ENCODE results near the gene AKAP6. TPM values are rescaled to one million over a fixed set of nuclear protein-coding genes. Genes with fewer than 3 reads are reported as not detected.

Gene AKAP6
- total and polyA plus RNA-seq, 4 donors: 0.42 to 3.2 (median 1.7) TPM

DNA sequence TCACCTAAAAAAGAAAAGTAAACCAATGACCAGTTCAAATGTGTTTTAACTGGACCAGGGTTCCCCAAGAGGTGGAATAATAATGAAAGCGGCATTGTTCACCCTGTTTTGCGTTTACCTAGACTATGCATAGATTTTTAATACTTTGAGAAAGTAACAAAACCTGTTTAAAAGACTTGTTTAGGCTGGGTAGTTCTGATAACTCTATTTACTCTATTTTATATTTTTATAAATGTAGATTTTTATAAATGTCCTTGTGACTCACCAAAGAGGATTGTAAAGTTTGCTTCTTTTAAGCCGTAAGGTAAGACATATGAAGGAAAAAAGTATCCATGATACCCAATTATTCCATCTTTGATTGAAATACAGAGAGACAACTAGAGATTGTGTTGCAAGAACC is 321.6 kb downstream of the AKAP6 start:
- no peak for DNase-seq (ENCODE audit: low spot score)
- Histone ChIP-seq H3K27me3 (ENCODE audit: control insufficient read depth in 4 of 4, insufficient read depth in 4 of 4, low read length in 3 of 4) (no peaks in the 10 kb centered on the region), H3K9me3 (ENCODE audit: control insufficient read depth in 4 of 4, low read length in 3 of 4) (no peaks in the 10 kb centered on the region), H3K27ac (ENCODE audit: low read depth in 1 of 2, low read length in 2 of 2) (no peak overlapping the region), H3K9ac (ENCODE audit: low read depth in 1 of 2, low read length in 2 of 2) (no peak overlapping the region), H3K36me3 (ENCODE audit: control insufficient read depth in 4 of 4, insufficient read depth in 3 of 4, low read depth in 1 of 4, low read length in 3 of 4) (no peaks in the 10 kb centered on the region), H3K4me1 (ENCODE audit: control insufficient read depth in 4 of 4, insufficient read depth in 4 of 4, low read length in 3 of 4) (peaks cover 0 to 5% (median 0%) of the 10 kb centered on the region in 4 donors), H3K4me3 (ENCODE audit: low read depth in 1 of 3, low read length in 3 of 3) (no peak overlapping the region)
- TF ChIP-seq, protein P1, sequence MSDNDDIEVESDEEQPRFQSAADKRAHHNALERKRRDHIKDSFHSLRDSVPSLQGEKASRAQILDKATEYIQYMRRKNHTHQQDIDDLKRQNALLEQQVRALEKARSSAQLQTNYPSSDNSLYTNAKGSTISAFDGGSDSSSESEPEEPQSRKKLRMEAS (IDR thresholded peaks at IDR 0.05): no peak
- TF ChIP-seq, protein P2, sequence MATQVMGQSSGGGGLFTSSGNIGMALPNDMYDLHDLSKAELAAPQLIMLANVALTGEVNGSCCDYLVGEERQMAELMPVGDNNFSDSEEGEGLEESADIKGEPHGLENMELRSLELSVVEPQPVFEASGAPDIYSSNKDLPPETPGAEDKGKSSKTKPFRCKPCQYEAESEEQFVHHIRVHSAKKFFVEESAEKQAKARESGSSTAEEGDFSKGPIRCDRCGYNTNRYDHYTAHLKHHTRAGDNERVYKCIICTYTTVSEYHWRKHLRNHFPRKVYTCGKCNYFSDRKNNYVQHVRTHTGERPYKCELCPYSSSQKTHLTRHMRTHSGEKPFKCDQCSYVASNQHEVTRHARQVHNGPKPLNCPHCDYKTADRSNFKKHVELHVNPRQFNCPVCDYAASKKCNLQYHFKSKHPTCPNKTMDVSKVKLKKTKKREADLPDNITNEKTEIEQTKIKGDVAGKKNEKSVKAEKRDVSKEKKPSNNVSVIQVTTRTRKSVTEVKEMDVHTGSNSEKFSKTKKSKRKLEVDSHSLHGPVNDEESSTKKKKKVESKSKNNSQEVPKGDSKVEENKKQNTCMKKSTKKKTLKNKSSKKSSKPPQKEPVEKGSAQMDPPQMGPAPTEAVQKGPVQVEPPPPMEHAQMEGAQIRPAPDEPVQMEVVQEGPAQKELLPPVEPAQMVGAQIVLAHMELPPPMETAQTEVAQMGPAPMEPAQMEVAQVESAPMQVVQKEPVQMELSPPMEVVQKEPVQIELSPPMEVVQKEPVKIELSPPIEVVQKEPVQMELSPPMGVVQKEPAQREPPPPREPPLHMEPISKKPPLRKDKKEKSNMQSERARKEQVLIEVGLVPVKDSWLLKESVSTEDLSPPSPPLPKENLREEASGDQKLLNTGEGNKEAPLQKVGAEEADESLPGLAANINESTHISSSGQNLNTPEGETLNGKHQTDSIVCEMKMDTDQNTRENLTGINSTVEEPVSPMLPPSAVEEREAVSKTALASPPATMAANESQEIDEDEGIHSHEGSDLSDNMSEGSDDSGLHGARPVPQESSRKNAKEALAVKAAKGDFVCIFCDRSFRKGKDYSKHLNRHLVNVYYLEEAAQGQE (IDR thresholded peaks at IDR 0.05): no peak
- TF ChIP-seq GABPA (IDR thresholded peaks at IDR 0.05 in 1 of 2, conservative IDR thresholded peaks at IDR 0.05 in 1 of 2) (no peak), FOXA2 (IDR thresholded peaks at IDR 0.05) (no peak)
- TF ChIP-seq, protein P3, sequence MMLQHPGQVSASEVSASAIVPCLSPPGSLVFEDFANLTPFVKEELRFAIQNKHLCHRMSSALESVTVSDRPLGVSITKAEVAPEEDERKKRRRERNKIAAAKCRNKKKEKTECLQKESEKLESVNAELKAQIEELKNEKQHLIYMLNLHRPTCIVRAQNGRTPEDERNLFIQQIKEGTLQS (IDR thresholded peaks at IDR 0.05): no peak
- TF ChIP-seq, protein P4, sequence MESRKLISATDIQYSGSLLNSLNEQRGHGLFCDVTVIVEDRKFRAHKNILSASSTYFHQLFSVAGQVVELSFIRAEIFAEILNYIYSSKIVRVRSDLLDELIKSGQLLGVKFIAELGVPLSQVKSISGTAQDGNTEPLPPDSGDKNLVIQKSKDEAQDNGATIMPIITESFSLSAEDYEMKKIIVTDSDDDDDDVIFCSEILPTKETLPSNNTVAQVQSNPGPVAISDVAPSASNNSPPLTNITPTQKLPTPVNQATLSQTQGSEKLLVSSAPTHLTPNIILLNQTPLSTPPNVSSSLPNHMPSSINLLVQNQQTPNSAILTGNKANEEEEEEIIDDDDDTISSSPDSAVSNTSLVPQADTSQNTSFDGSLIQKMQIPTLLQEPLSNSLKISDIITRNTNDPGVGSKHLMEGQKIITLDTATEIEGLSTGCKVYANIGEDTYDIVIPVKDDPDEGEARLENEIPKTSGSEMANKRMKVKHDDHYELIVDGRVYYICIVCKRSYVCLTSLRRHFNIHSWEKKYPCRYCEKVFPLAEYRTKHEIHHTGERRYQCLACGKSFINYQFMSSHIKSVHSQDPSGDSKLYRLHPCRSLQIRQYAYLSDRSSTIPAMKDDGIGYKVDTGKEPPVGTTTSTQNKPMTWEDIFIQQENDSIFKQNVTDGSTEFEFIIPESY (IDR thresholded peaks at IDR 0.05): no peak
- WGBS: 98% methylated on average over 3 of the region's 3 CpGs

DNA sequence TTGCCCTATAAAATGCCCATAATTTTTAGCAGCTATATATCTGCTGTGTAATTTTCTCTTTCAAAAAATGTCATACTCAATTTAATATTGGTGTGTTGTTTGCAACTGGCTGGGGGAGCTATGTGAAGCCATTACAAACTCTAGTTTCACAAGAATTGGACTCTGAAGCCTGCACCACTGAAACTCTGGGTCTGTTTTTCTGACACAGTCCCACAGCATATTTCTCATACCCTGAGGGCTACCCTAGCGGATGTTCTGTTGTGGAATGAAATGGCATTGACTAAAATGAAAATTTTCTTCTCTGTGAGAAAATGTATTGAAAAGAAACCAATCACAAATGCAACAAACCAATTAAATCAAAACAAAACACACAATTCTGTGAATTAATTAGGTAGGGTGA is 325.0 kb downstream of the AKAP6 start:
- H3K27me3 ChIP-seq (ENCODE audit: control insufficient read depth in 4 of 4, insufficient read depth in 4 of 4, low read length in 3 of 4): no peaks in the 10 kb centered on the region
- WGBS: 91% methylated on average over 1 of the region's 1 CpG

More for the DNA sequence above, 325.0 kb downstream of the AKAP6 start:
- no peak overlapping the region for H3K4me3 ChIP-seq (ENCODE audit: low read depth in 1 of 3, low read length in 3 of 3)
- H3K4me1 ChIP-seq (ENCODE audit: control insufficient read depth in 4 of 4, insufficient read depth in 4 of 4, low read length in 3 of 4): no peaks in the 10 kb centered on the region
- no peak for DNase-seq (ENCODE audit: low spot score)
- H3K9me3 ChIP-seq (ENCODE audit: control insufficient read depth in 4 of 4, low read length in 3 of 4): no peaks in the 10 kb centered on the region
- TF ChIP-seq SP1 (IDR thresholded peaks at IDR 0.05): no peak
- TF ChIP-seq, protein P1 (IDR thresholded peaks at IDR 0.05): no peak
- TF ChIP-seq FOXA1 (IDR thresholded peaks at IDR 0.05): no peak
- no peak for TF ChIP-seq NR2F2 (IDR thresholded peaks at IDR 0.05)
- TF ChIP-seq FOXA2 (IDR thresholded peaks at IDR 0.05): no peak
- no peak for TF ChIP-seq JUND (IDR thresholded peaks at IDR 0.05)
- TF ChIP-seq, protein P2 (IDR thresholded peaks at IDR 0.05): no peak
- TF ChIP-seq RAD21 (IDR thresholded peaks at IDR 0.05): no peak
- no peak for TF ChIP-seq GABPA (IDR thresholded peaks at IDR 0.05 in 1 of 2, conservative IDR thresholded peaks at IDR 0.05 in 1 of 2)
- no peak for TF ChIP-seq RXRA (IDR thresholded peaks at IDR 0.05)
- TF ChIP-seq EGR1 (IDR thresholded peaks at IDR 0.05; ENCODE audit: low read depth in 2 of 2): no peak
- TF ChIP-seq, protein P3 (IDR thresholded peaks at IDR 0.05): no peak
- H3K9ac ChIP-seq (ENCODE audit: low read depth in 1 of 2, low read length in 2 of 2): no peak overlapping the region
- no peaks in the 10 kb centered on the region for H3K36me3 ChIP-seq (ENCODE audit: control insufficient read depth in 4 of 4, insufficient read depth in 3 of 4, low read depth in 1 of 4, low read length in 3 of 4)
- H3K27ac ChIP-seq (ENCODE audit: low read depth in 1 of 2, low read length in 2 of 2): no peak overlapping the region
